Peyer's patch (tissue), 4 donors: ENCODE results near the gene URI1.

Experiments used
- CTCF ChIP-seq, 6 experiments: fragments of 450-650 bp in 4 of 6; fragments of 200-600 bp in 2 of 6; sonication (generic) in 1 of 6; IDR thresholded peaks; one replicate each; pipeline ENCODE4 v1.5.1; 2017 to 2019; ENCODE audit warnings: antibody characterized with exemption in 6 of 6, mild to moderate bottlenecking in 3 of 6, moderate library complexity in 1 of 6
- POLR2A ChIP-seq, 2 donors: fragments of 450-650 bp; IDR thresholded peaks; one replicate each; pipeline ENCODE4 v1.5.1; 2017; ENCODE audit warnings: antibody characterized with exemption in 2 of 2, mild to moderate bottlenecking in 2 of 2, moderate library complexity in 2 of 2

GRCh38 chr19:29988351-29988750 is 46.3 kb downstream of the URI1 start:
- TF ChIP-seq CTCF (IDR thresholded peaks at IDR 0.05) (no peak), POLR2A (IDR thresholded peaks at IDR 0.05) (no peak)
